B cell (primary cell): Measurements from ENCODE around the gene ZNF580. TPM values are rescaled to one million over a fixed set of nuclear protein-coding genes. Genes with fewer than 3 reads are reported as not detected.

Experiments
- ATAC-seq: fragments of 200-7000 bp; cut with Tn5 transposase; one replicate; pipeline ENCODE4 v1.10.0; 2021; ENCODE audit warnings: low read depth, mild to moderate bottlenecking, moderate number of reproducible peaks, moderate library complexity
- CTCF ChIA-PET: fragments of 350-600 bp; sonication (Branson Sonifier 250); formaldehyde crosslinking; loops from one replicate; lab custom pipeline; 2021; ENCODE audit warnings: antibody characterized with exemption, inconsistent platforms; lab: Charles Lee
- POLR2A ChIA-PET: fragments of 350-600 bp; sonication (Branson Sonifier 250); formaldehyde crosslinking; loops from one replicate; lab custom pipeline; 2021; ENCODE audit warnings: antibody characterized with exemption; lab: Charles Lee
- DNase-seq: peaks from one replicate; pipeline ENCODE4 v3.0.0; 2013
- H2AFZ ChIP-seq: 2 replicates; pipeline ENCODE4 v1.6.1; 2012; ENCODE audit warnings: mild to moderate bottlenecking, low read depth, low read length; ENCODE audit not compliant: insufficient read depth, poor library complexity, severe bottlenecking
- H3K27ac ChIP-seq, 2 donors: 1 replicate in 1 of 2; 2 replicates in 1 of 2; pipeline ENCODE4 v1.5.1; 2012 to 2013; ENCODE audit warnings: low read length in 2 of 2, mild to moderate bottlenecking in 2 of 2, moderate library complexity in 1 of 2
- H3K27me3 ChIP-seq, 4 experiments: fragments of 200-600 bp in 1 of 4; sonication (generic) in 1 of 4; replicated peaks in 1 of 4; 1 replicate in 2 of 4; 2 replicates in 2 of 4; pipeline versions ENCODE4 v1.6.1 to v1.7.0; 2013 to 2016; ENCODE audit warnings: low read length in 3 of 4, mild to moderate bottlenecking in 2 of 4, mixed read lengths in 1 of 4, moderate library complexity in 1 of 4; ENCODE audit not compliant: insufficient read depth in 4 of 4, control insufficient read depth in 3 of 4; ENCODE audit errors: control extremely low read depth in 1 of 4
- H3K36me3 ChIP-seq, 2 experiments: replicated peaks in 1 of 2; 1 replicate in 1 of 2; 2 replicates in 1 of 2; pipeline versions ENCODE4 v1.6.1 to v1.7.1; 2013; ENCODE audit warnings: low read length in 1 of 2; ENCODE audit not compliant: insufficient read depth in 2 of 2, control insufficient read depth in 1 of 2; ENCODE audit errors: control extremely low read depth in 1 of 2, extremely low read depth in 1 of 2
- H3K4me1 ChIP-seq, 2 donors: fragments of 200-600 bp in 1 of 2; sonication (generic) in 1 of 2; 1 replicate in 1 of 2; 2 replicates in 1 of 2; pipeline versions ENCODE4 v1.5.1 to v1.6.1; 2013 to 2017; ENCODE audit warnings: low read length in 2 of 2; ENCODE audit not compliant: control insufficient read depth in 2 of 2, insufficient read depth in 2 of 2
- H3K4me2 ChIP-seq: replicated peaks from 2 replicates; pipeline ENCODE3; 2012; ENCODE audit warnings: mild to moderate bottlenecking, low read depth, low read length; ENCODE audit not compliant: poor library complexity, severe bottlenecking
- H3K4me3 ChIP-seq, 5 experiments: fragments of 200-600 bp in 1 of 5; sonication (generic) in 1 of 5; 1 replicate in 3 of 5; 2 replicates in 2 of 5; pipeline versions ENCODE4 v1.5.1 to v1.7.0; 2011 to 2016; ENCODE audit warnings: low read length in 4 of 5, mild to moderate bottlenecking in 4 of 5, low read depth in 2 of 5, control low read depth in 1 of 5, moderate library complexity in 1 of 5; ENCODE audit not compliant: insufficient read depth in 1 of 5; ENCODE audit errors: control extremely low read depth in 1 of 5, extremely low read depth in 1 of 5
- H3K79me2 ChIP-seq: fragments of 200-600 bp; sonication (generic); one replicate; pipeline ENCODE4 v1.6.0; 2016; ENCODE audit warnings: low read length; ENCODE audit not compliant: control insufficient read depth, insufficient read depth
- H3K9ac ChIP-seq: fragments of 200-600 bp; sonication (generic); 2 replicates; pipeline ENCODE4 v1.6.1; 2017; ENCODE audit warnings: mild to moderate bottlenecking, low read length, moderate library complexity
- H3K9me3 ChIP-seq, 3 donors: one replicate each; pipeline versions ENCODE4 v1.6.1 to v1.7.1; 2013; ENCODE audit warnings: low read length in 2 of 3; ENCODE audit not compliant: control insufficient read depth in 2 of 3, insufficient read depth in 1 of 3; ENCODE audit errors: control extremely low read depth in 1 of 3
- H4K20me1 ChIP-seq: 2 replicates; pipeline ENCODE4 v1.6.0; 2012; ENCODE audit warnings: mild to moderate bottlenecking, low read length; ENCODE audit not compliant: insufficient read depth, control insufficient read depth, poor library complexity, severe bottlenecking
- H3K27ac Mint-ChIP-seq: one replicate; pipeline ENCODE4 v1.8.0; 2021; ENCODE audit warnings: mixed read lengths
- H3K27me3 Mint-ChIP-seq: one replicate; pipeline ENCODE4 v1.8.0; 2021; ENCODE audit warnings: mixed read lengths
- H3K4me1 Mint-ChIP-seq: one replicate; pipeline ENCODE4 v1.8.0; 2021; ENCODE audit warnings: mixed read lengths
- H3K4me3 Mint-ChIP-seq: one replicate; pipeline ENCODE4 v1.8.0; 2021; ENCODE audit warnings: mixed read lengths
- H3K9me3 Mint-ChIP-seq: one replicate; pipeline ENCODE4 v1.8.0; 2022; ENCODE audit warnings: mixed read lengths; ENCODE audit not compliant: insufficient read depth
- CTCF ChIP-seq: fragments of 200-600 bp; IDR thresholded peaks from one replicate; pipeline ENCODE4 v1.8.0; 2022; ENCODE audit warnings: antibody characterized with exemption, mild to moderate bottlenecking
- EZH2 ChIP-seq: IDR thresholded peaks from 2 replicates; pipeline ENCODE4 v1.6.1; 2012; ENCODE audit warnings: borderline replicate concordance, low read depth, mild to moderate bottlenecking, moderate library complexity, low read length; ENCODE audit not compliant: insufficient read depth, poor library complexity, severe bottlenecking
- WGBS: methylation state at CpG from one replicate; pipeline ENCODE4 v1.1.5; 2013; ENCODE audit warnings: missing lambda C conversion rate; ENCODE audit not compliant: insufficient coverage; 5-methylcytosine and 5-hydroxymethylcytosine counted together
- intact Hi-C: fragments of 100-400 bp; cut with micrococcal nuclease; formaldehyde crosslinking; loops from one replicate; pipeline ENCODE4 v1.10.0; 2022
- polyA plus RNA-seq: library from polyadenylated mRNA; depleted of rRNA; stranded (reverse); fragments of >200 nt; gene quantifications from 2 replicates; pipeline ENCODE4 v1.2.3, GENCODE V29; 2012
- total RNA-seq, 2 donors: library from RNA; stranded (reverse); fragments of 120-200 nt in 1 of 2; gene quantifications; 1 replicate in 1 of 2; 2 replicates in 1 of 2; pipeline versions ENCODE4 v1.2.3 to v1.2.4, GENCODE V29; 2013 to 2022

ZNF580 gene
- total and polyA plus RNA-seq, 2 donors (not counting 1 experiment from before 2014, with no cell fraction given) = 69.8 to 101 TPM

GRCh38 chr19:55614711-55615542, 25.9 kb upstream of the ZNF580 start:
- ChIA-PET CTCF (interaction anchor here (1.0 kb wide), 1 partner anchor 8 kb away, joined by 3 read pairs; no protein-coding TSS in a partner anchor), POLR2A (no interaction called here)
- no peak overlapping the region for H2AFZ ChIP-seq
- H3K9me3 ChIP-seq = no peaks in the 10 kb centered on the region
- Mint-ChIP-seq H3K27me3 (no peaks in the 10 kb centered on the region), H3K4me3 (no peak overlapping the region), H3K27ac (no peak overlapping the region), H3K9me3 (no peaks in the 10 kb centered on the region), H3K4me1 (peaks cover 28% of the 10 kb centered on the region)
- H3K4me2 ChIP-seq = no peak overlapping the region
- 99% methylated on average over 87 of the region's 98 CpGs for WGBS
- H3K4me1 ChIP-seq = peaks cover 14 to 18% of the 10 kb centered on the region in 2 donors
- H3K27ac ChIP-seq = no peak overlapping the region
- ATAC-seq (no peak), DNase-seq (no peak)
- intact Hi-C loops = no loop called here
- peaks cover 40% of the 10 kb centered on the region for H4K20me1 ChIP-seq
- no peaks in the 10 kb centered on the region for H3K27me3 ChIP-seq
- no peak overlapping the region for H3K4me3 ChIP-seq
- no peak overlapping the region for H3K9ac ChIP-seq
- H3K36me3 ChIP-seq = peaks cover 0 to 16% of the 10 kb centered on the region in 2 experiments
- TF ChIP-seq EZH2 (no peak), CTCF (no peak)
- peaks cover 44% of the 10 kb centered on the region for H3K79me2 ChIP-seq
